Testis (tissue), 2 donors: ENCODE results near the gene FCHSD2.

Experiments used
- POLR2A ChIP-seq: fragments of 450-650 bp; IDR thresholded peaks from one replicate; pipeline ENCODE4 v1.6.1; 2017; ENCODE audit warnings: antibody characterized with exemption, mild to moderate bottlenecking, moderate library complexity
- TF ChIP-seq, protein P1 (sequence below), 3 experiments: fragments of 450-650 bp in 2 of 3; fragments of 200-600 bp in 1 of 3; sonication (generic) in 1 of 3; IDR thresholded peaks; one replicate each; pipeline ENCODE4 v1.5.1; 2016 to 2019; ENCODE audit warnings: antibody characterized with exemption in 3 of 3, mild to moderate bottlenecking in 2 of 3, moderate library complexity in 1 of 3

- TF ChIP-seq, protein P1, sequence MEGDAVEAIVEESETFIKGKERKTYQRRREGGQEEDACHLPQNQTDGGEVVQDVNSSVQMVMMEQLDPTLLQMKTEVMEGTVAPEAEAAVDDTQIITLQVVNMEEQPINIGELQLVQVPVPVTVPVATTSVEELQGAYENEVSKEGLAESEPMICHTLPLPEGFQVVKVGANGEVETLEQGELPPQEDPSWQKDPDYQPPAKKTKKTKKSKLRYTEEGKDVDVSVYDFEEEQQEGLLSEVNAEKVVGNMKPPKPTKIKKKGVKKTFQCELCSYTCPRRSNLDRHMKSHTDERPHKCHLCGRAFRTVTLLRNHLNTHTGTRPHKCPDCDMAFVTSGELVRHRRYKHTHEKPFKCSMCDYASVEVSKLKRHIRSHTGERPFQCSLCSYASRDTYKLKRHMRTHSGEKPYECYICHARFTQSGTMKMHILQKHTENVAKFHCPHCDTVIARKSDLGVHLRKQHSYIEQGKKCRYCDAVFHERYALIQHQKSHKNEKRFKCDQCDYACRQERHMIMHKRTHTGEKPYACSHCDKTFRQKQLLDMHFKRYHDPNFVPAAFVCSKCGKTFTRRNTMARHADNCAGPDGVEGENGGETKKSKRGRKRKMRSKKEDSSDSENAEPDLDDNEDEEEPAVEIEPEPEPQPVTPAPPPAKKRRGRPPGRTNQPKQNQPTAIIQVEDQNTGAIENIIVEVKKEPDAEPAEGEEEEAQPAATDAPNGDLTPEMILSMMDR (IDR thresholded peaks at IDR 0.05), result no peak
- TF ChIP-seq POLR2A, result no peak
Observed at GRCh38 chr11:72965672-72966071, 176.4 kb downstream of the FCHSD2 start.
